HEK293T (cell line): ENCODE data around the gene ID2.

Experiments
- CTCF ChIA-PET: fragments of 350-600 bp; formaldehyde crosslinking; extraction: SDS; loops from one replicate; lab custom pipeline; 2021; ENCODE audit warnings: antibody characterized with exemption, inconsistent platforms; lab: Yijun Ruan, JAX
- POLR2A ChIA-PET: fragments of 350-600 bp; formaldehyde crosslinking; extraction: SDS; loops from one replicate; lab custom pipeline; 2020; ENCODE audit warnings: antibody characterized with exemption, inconsistent platforms; lab: Yijun Ruan, JAX
- DNase-seq: peaks from one replicate; pipeline ENCODE4 v3.0.0; 2012; ENCODE audit warnings: mixed read lengths; ENCODE audit errors: extremely low spot score
- ARNT ChIP-seq: fragments of 450-650 bp; IDR thresholded peaks from 2 replicates; pipeline ENCODE4 v1.6.1; 2017; ENCODE audit warnings: mild to moderate bottlenecking
- BHLHE40 ChIP-seq: fragments of 450-650 bp; IDR thresholded peaks from 2 replicates; pipeline ENCODE4 v1.6.1; 2016; ENCODE audit warnings: mild to moderate bottlenecking, moderate library complexity, borderline replicate concordance
- CTBP1 ChIP-seq: fragments of 450-650 bp; IDR thresholded peaks from 2 replicates; pipeline ENCODE4 v1.6.1; 2016; ENCODE audit warnings: borderline replicate concordance
- ELF4 ChIP-seq: fragments of 450-650 bp; IDR thresholded peaks from 2 replicates; pipeline ENCODE4 v1.6.1; 2017; ENCODE audit warnings: antibody characterized with exemption
- FOXA1 ChIP-seq: fragments of 450-650 bp; IDR thresholded peaks from 2 replicates; pipeline ENCODE4 v1.6.1; 2016; ENCODE audit warnings: mild to moderate bottlenecking
- FOXK2 ChIP-seq: fragments of 450-650 bp; IDR thresholded peaks from 2 replicates; pipeline ENCODE4 v1.6.1; 2016; ENCODE audit warnings: mild to moderate bottlenecking
- FOXM1 ChIP-seq: fragments of 450-650 bp; IDR thresholded peaks from 2 replicates; pipeline ENCODE4 v1.6.1; 2017; ENCODE audit warnings: mild to moderate bottlenecking, borderline replicate concordance
- HDGF ChIP-seq: fragments of 450-650 bp; IDR thresholded peaks from 2 replicates; pipeline ENCODE4 v1.6.1; 2017; ENCODE audit warnings: antibody characterized with exemption, borderline replicate concordance
- L3MBTL2 ChIP-seq: fragments of 450-650 bp; conservative IDR thresholded peaks from 2 replicates; pipeline ENCODE4 v1.6.1; 2016; ENCODE audit warnings: mild to moderate bottlenecking
- LEF1 ChIP-seq: fragments of 450-650 bp; IDR thresholded peaks from 2 replicates; pipeline ENCODE4 v1.6.1; 2017; ENCODE audit warnings: mild to moderate bottlenecking, borderline replicate concordance
- NFRKB ChIP-seq: fragments of 450-650 bp; IDR thresholded peaks from 2 replicates; pipeline ENCODE4 v1.6.1; 2016; ENCODE audit warnings: mild to moderate bottlenecking, moderate library complexity
- PKNOX1 ChIP-seq: fragments of 450-650 bp; IDR thresholded peaks from 2 replicates; pipeline ENCODE4 v1.6.1; 2016
- SP1 ChIP-seq: fragments of 450-650 bp; IDR thresholded peaks from 2 replicates; pipeline ENCODE4 v1.6.1; 2017
- SUZ12 ChIP-seq: fragments of 450-650 bp; IDR thresholded peaks from 2 replicates; pipeline ENCODE4 v1.6.1; 2016; ENCODE audit warnings: mild to moderate bottlenecking
- TARDBP ChIP-seq: fragments of 450-650 bp; IDR thresholded peaks from 2 replicates; pipeline ENCODE4 v1.6.1; 2016
- ZNF384 ChIP-seq: fragments of 450-650 bp; IDR thresholded peaks from 2 replicates; pipeline ENCODE4 v1.6.1; 2016

Gene ID2

GRCh38 chr2:8653485-8653884, 28.4 kb upstream of the ID2 start:
- no peak for DNase-seq

GRCh38 chr2:8654041-8654440, 27.8 kb upstream of the ID2 start:
- ChIA-PET CTCF (no interaction called here), POLR2A (interaction anchor here (1.4 kb wide), 1 partner anchor 23 kb away, joined by 3 read pairs; no protein-coding TSS in a partner anchor)
- no peak for DNase-seq
- TF ChIP-seq NFRKB: no peak
- no peak for TF ChIP-seq L3MBTL2

More at GRCh38 chr2:8653485-8653884, 28.4 kb upstream of the ID2 start:
- CTCF ChIA-PET: no interaction called here
- POLR2A ChIA-PET: interaction anchor here (1.4 kb wide), 1 partner anchor 24 kb away, joined by 3 read pairs; no protein-coding TSS in a partner anchor
- TF ChIP-seq HDGF (no peak), SUZ12 (no peak), NFRKB (no peak), FOXK2 (no peak), CTBP1 (no peak), LEF1 (no peak), FOXA1 (no peak), FOXM1 (no peak), BHLHE40 (no peak), L3MBTL2 (no peak), ELF4 (no peak), ZNF384 (no peak), ARNT (no peak), SP1 (no peak)

GRCh38 chr2:8654483-8654882, 27.4 kb upstream of the ID2 start:
- ChIA-PET CTCF (no interaction called here), POLR2A (no interaction called here)
- TF ChIP-seq SUZ12 (no peak), ELF4 (no peak), BHLHE40 (no peak), ZNF384 (no peak), NFRKB (no peak), PKNOX1 (no peak), ARNT (no peak), TARDBP (no peak), FOXM1 (no peak), LEF1 (no peak), FOXA1 (no peak), FOXK2 (no peak), CTBP1 (no peak), L3MBTL2 (no peak), SP1 (no peak)
- no peak for DNase-seq

GRCh38 chr2:8656160-8656641, 25.7 kb upstream of the ID2 start:
- POLR2A ChIA-PET: no interaction called here

GRCh38 chr2:8656811-8657210, 25.0 kb upstream of the ID2 start:
- DNase-seq: no peak
- POLR2A ChIA-PET: no interaction called here
- no peak for TF ChIP-seq TARDBP
- TF ChIP-seq SP1: no peak
- TF ChIP-seq NFRKB: no peak
- no peak for TF ChIP-seq FOXA1
- no peak for TF ChIP-seq LEF1
- TF ChIP-seq ARNT: no peak
- TF ChIP-seq ELF4: no peak
- TF ChIP-seq SUZ12: no peak
- no peak for TF ChIP-seq HDGF
- no peak for TF ChIP-seq L3MBTL2
- no peak for TF ChIP-seq ZNF384
- no peak for TF ChIP-seq PKNOX1
- TF ChIP-seq CTBP1: no peak
- no peak for TF ChIP-seq FOXK2
- no peak for TF ChIP-seq BHLHE40
- no peak for TF ChIP-seq FOXM1
- CTCF ChIA-PET: no interaction called here

More at GRCh38 chr2:8656160-8656641, 25.7 kb upstream of the ID2 start:
- CTCF ChIA-PET: no interaction called here
- no peak for DNase-seq
- TF ChIP-seq ZNF384: no peak
- no peak for TF ChIP-seq LEF1
- no peak for TF ChIP-seq FOXK2
- TF ChIP-seq FOXM1: no peak
- no peak for TF ChIP-seq SUZ12
- TF ChIP-seq FOXA1: no peak
- no peak for TF ChIP-seq CTBP1
- no peak for TF ChIP-seq NFRKB
- TF ChIP-seq ARNT: no peak
- no peak for TF ChIP-seq PKNOX1
- no peak for TF ChIP-seq SP1
- no peak for TF ChIP-seq ELF4

- ChIA-PET CTCF (no interaction called here), POLR2A (no interaction called here)
- no peak for DNase-seq
- TF ChIP-seq LEF1 (no peak), SP1 (no peak), L3MBTL2 (no peak), CTBP1 (no peak), FOXA1 (no peak), BHLHE40 (no peak), PKNOX1 (no peak), HDGF (no peak), NFRKB (no peak), SUZ12 (no peak), ZNF384 (no peak), FOXK2 (no peak), ELF4 (no peak), ARNT (no peak), FOXM1 (no peak), TARDBP (no peak)
Measured at GRCh38 chr2:8657423-8658062, 24.3 kb upstream of the ID2 start.
